ENCODE data around the gene RECK.

Gene RECK

DNA sequence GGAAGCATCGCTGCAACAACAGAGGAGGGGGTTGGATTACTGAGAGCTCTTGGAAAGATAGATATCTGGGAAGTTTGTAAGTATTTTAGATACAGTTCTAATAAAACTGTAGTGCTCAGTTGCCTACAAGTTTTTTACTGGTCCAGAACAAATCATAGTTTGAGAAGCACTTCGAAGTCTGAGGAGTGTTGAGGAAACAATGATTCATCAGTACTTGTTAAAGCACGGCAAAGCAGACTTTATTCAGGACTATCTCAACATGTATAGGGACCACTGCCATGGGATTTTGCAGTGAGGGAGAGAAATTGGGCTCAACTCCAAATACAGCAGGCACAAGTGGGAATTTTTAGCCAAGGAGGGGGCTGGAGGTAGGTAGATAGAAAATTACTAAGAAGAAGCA lies 25.3 kb upstream of the RECK start:
- CTCF ChIA-PET: interaction anchor here (3.8 to 13.7 kb wide), 2 partner anchors 10 to 12 kb away, joined by 17 to 167 read pairs; no protein-coding TSS in a partner anchor

DNA sequence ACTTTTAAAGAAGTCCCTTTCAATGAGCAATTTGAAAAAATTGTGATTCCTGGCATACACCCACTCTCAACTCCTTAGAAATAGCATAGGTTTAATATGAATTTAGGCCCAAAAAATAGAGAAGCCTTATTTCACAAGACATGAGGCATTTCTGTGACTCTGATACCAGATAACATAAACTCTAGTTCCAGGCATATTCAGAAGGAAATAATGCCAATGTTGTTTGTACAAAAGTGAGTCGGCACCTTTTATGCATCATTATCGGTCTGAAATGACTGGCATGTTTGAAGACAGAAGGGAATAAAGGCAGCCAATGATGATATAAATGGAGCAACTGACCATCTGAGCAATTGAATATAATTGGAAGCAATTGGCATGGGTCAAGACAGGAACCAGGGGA lies 19.4 kb upstream of the RECK start:
- no peak for DNase-seq (ENCODE audit: extremely low spot score)
- TF ChIP-seq, protein P1, sequence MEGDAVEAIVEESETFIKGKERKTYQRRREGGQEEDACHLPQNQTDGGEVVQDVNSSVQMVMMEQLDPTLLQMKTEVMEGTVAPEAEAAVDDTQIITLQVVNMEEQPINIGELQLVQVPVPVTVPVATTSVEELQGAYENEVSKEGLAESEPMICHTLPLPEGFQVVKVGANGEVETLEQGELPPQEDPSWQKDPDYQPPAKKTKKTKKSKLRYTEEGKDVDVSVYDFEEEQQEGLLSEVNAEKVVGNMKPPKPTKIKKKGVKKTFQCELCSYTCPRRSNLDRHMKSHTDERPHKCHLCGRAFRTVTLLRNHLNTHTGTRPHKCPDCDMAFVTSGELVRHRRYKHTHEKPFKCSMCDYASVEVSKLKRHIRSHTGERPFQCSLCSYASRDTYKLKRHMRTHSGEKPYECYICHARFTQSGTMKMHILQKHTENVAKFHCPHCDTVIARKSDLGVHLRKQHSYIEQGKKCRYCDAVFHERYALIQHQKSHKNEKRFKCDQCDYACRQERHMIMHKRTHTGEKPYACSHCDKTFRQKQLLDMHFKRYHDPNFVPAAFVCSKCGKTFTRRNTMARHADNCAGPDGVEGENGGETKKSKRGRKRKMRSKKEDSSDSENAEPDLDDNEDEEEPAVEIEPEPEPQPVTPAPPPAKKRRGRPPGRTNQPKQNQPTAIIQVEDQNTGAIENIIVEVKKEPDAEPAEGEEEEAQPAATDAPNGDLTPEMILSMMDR (IDR thresholded peaks at IDR 0.05; ENCODE audit: control extremely low read depth, extremely low read depth, low read depth, missing control alignments): no peak
- ChIA-PET POLR2A (no interaction called here), CTCF (interaction anchor here (8.2 kb wide), 1 partner anchor 11 kb away, joined by 167 read pairs; no protein-coding TSS in a partner anchor)

More for the DNA sequence above, 25.3 kb upstream of the RECK start:
- POLR2A ChIA-PET: no interaction called here
- TF ChIP-seq, protein P1 (IDR thresholded peaks at IDR 0.05; ENCODE audit: control extremely low read depth, extremely low read depth, low read depth, missing control alignments): no peak
- no peak for DNase-seq (ENCODE audit: extremely low spot score)

- TF ChIP-seq, protein P1 (IDR thresholded peaks at IDR 0.05; ENCODE audit: control extremely low read depth, extremely low read depth, low read depth, missing control alignments): no peak
- ChIA-PET CTCF (interaction anchor here (7.1 to 8.2 kb wide), 2 partner anchors 12 to 63 kb away, joined by 81 to 167 read pairs; no protein-coding TSS in a partner anchor), POLR2A (no interaction called here)
- no peak for DNase-seq (ENCODE audit: extremely low spot score)
Observed at GRCh38 chr9:36018129-36018528, 18.6 kb upstream of the RECK start.

DNA sequence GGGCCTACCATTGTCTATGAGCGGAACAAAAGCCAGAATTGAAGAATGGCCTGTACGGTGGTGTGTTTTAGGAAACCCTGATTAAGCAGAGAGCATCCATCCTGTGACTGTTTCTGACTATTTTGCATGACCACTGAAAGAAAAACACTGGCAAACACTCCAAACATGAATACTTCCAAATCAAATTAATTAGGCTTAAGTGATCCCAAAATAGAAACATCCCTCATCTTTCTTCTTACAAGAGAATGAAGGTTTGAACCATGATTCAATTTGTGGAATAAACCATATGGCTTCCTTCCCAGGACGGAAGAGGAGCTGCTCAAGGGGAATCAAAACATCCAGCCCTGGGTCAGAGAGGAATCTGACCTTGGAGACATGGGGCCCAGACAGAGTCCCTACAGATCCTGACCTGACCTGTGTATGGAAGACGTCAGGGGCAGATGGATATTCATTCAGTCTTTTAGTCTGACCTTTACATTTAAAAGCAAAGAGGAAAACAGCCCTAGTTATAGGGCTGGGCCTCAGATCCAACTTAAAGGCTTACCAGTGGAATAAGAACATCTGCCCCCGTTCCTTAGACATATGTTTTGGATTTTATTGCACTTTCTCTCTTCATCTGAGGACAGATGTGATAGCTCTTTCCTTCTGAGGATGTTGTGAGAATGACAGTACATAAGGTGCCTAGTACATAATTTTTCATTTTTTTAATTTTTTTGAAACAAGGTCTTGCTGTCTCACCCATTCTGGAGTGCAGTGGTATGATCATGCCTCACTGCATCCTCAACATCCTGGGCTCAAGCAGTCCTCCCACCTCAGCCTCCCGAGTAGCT lies 17.6 kb upstream of the RECK start:
- ChIA-PET CTCF (interaction anchor here (7.1 to 8.2 kb wide), 2 partner anchors 13 to 64 kb away, joined by 81 to 167 read pairs; no protein-coding TSS in a partner anchor), POLR2A (no interaction called here)
- DNase-seq (ENCODE audit: extremely low spot score): no peak
- TF ChIP-seq, protein P1 (IDR thresholded peaks at IDR 0.05; ENCODE audit: control extremely low read depth, extremely low read depth, low read depth, missing control alignments): no peak

GRCh38 chr9:36021968-36022367 lies 14.7 kb upstream of the RECK start:
- TF ChIP-seq, protein P1 (IDR thresholded peaks at IDR 0.05; ENCODE audit: control extremely low read depth, extremely low read depth, low read depth, missing control alignments): no peak
- DNase-seq (ENCODE audit: extremely low spot score): peak; percentile 27
- ChIA-PET POLR2A (no interaction called here), CTCF (interaction anchor here (1.9 to 8.2 kb wide), 8 partner anchors 10 to 77 kb away, joined by 6 to 167 read pairs (median 20); partner anchors contain the start of genes OR2S2 and RECK)

DNA sequence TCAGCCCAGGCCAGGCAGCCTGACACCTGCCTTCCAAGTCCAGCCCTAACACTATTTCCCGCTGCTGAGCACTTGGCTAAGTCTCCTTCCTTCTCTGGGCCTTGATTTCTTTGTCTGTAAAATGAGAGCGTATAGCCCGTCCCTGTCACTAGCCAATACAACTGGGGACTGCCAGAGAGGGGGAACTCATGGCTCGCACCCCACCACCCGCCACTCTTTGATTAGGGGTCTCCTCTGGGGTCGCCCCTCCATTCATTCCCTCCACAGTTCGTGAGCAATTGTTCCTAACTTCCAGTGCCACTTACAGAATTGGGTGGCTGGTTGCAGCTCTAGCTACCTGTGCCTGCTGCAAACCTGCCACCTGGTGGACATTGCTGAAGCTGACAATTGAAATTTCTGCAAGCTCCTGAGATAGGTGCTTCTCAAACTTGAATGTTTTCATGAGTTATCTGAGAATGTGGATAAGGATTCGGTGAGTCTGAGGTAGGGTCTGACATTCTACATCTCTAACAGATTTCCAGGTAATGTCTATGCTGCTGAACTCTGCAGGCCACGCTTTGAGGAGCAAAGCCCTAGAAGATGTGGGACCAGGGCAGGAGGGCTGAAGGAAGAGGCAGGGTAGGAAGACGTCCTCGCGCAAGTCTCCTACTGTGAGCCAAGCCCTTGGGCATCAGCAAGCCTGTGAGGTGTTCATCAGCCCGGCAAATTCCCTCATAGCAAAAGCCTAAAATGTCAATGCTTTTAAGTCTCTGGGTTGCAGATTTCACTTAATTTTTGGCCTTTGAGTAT lies 13.3 kb upstream of the RECK start:
- TF ChIP-seq, protein P1 (IDR thresholded peaks at IDR 0.05; ENCODE audit: control extremely low read depth, extremely low read depth, low read depth, missing control alignments): peak; percentile 84
- CTCF ChIA-PET: interaction anchor here (0.7 to 8.2 kb wide), 31 partner anchors 8 to 327 kb away, joined by 3 to 167 read pairs (median 4); partner anchors contain the start of genes CCIN, OR2S2 and RECK
- peak; percentile 72 for DNase-seq (ENCODE audit: extremely low spot score)
- POLR2A ChIA-PET: no interaction called here

Data from GM10248 (cell line).